ENCODE data around the gene KY.

GRCh38 chr3:134594331-134594741, 56.5 kb downstream of the KY start:
- TF ChIP-seq CTCF (conservative IDR thresholded peaks at IDR 0.05 in 1 of 2, IDR thresholded peaks at IDR 0.05 in 1 of 2; ENCODE audit: low read depth in 1 of 2, low read length in 2 of 2) (no peak), EZH2 (IDR thresholded peaks at IDR 0.05; ENCODE audit: low read length, missing control alignments) (no peak)

All from fibroblast of lung (primary cell).